HepG2 (cell line): ENCODE measurements around the gene CABP2. TPM values are rescaled to one million over a fixed set of nuclear protein-coding genes. Genes with fewer than 3 reads are reported as not detected.

Source experiments
- ATAC-seq: fragments of 200-7000 bp; cut with Tn5 transposase; 3 replicates; pipeline ENCODE4 v1.9.1; 2020; ENCODE audit warnings: mild to moderate bottlenecking, moderate library complexity
- BruUV-seq: library from RNA; stranded (reverse); fragments of 400-500 nt; replicated peaks from 2 replicates; lab custom pipeline; 2021; lab: Mats Ljungman, UMichigan
- CTCF ChIA-PET: fragments of 300-600 bp; formaldehyde crosslinking; extraction: SDS; loops from one replicate; lab custom pipeline; 2021; ENCODE audit warnings: low total read pairs, inconsistent platforms, low intra/inter-chr PET ratio; lab: Yijun Ruan, JAX
- POLR2A ChIA-PET: fragments of 350-600 bp; sonication (Branson Sonifier 250); formaldehyde crosslinking; loops from one replicate; lab custom pipeline; 2020; ENCODE audit warnings: antibody characterized with exemption, inconsistent platforms; lab: Yijun Ruan, JAX
- DNase-seq: peaks from one replicate; pipeline ENCODE4 v3.0.0-alpha.2; 2015; ENCODE audit warnings: low spot score
- FAIRE-seq: peaks from 3 replicates; lab custom pipeline; 2011; peaks lifted over from hg19 to GRCh38; lab: Jason Lieb, UNC
- H2AFZ ChIP-seq: one replicate; pipeline ENCODE4 v1.6.1; 2011; ENCODE audit warnings: low read length, inconsistent platforms
- H3K27ac ChIP-seq: fragments of 300-600 bp; 3 replicates; pipeline ENCODE4 v1.8.0; 2011; ENCODE audit warnings: mixed run types, mild to moderate bottlenecking, mixed read lengths, low read length, inconsistent platforms; ENCODE audit not compliant: insufficient read depth; ENCODE audit errors: extremely low read length
- H3K27me3 ChIP-seq, 2 experiments: fragments of 200-600 bp in 1 of 2; 2 replicates in 1 of 2; 3 replicates in 1 of 2; pipeline versions ENCODE4 v1.6.0 to v1.8.0; 2011; ENCODE audit warnings: low read length in 2 of 2, mild to moderate bottlenecking in 2 of 2, moderate library complexity in 2 of 2, inconsistent platforms in 1 of 2; ENCODE audit not compliant: insufficient read depth in 2 of 2, control insufficient read depth in 1 of 2
- H3K36me3 ChIP-seq, 2 experiments: fragments of 200-600 bp in 1 of 2; replicated peaks in 1 of 2; 2 replicates in 1 of 2; 3 replicates in 1 of 2; pipeline versions ENCODE4 v1.5.1 to v1.8.0; 2011; ENCODE audit warnings: low read length in 2 of 2, inconsistent platforms in 1 of 2; ENCODE audit not compliant: insufficient read depth in 2 of 2, control insufficient read depth in 1 of 2
- H3K4me1 ChIP-seq: 2 replicates; pipeline ENCODE4 v1.5.1; 2012; ENCODE audit warnings: low read length, inconsistent platforms; ENCODE audit not compliant: insufficient read depth
- H3K4me2 ChIP-seq: 2 replicates; pipeline ENCODE4 v1.6.0; 2011; ENCODE audit warnings: low read depth, low read length, inconsistent platforms
- H3K4me3 ChIP-seq, 3 experiments: fragments of 200-600 bp in 1 of 3; sonication (generic), shearing (Covaris generic) in 1 of 3; replicated peaks in 1 of 3; 2 replicates each; pipeline ENCODE4 v1.5.1; 2011 to 2016; ENCODE audit warnings: low read length in 3 of 3, inconsistent platforms in 2 of 3, low read depth in 2 of 3, mild to moderate bottlenecking in 2 of 3, control low read depth in 1 of 3, mixed read lengths in 1 of 3; ENCODE audit not compliant: insufficient read depth in 1 of 3
- H3K79me2 ChIP-seq: one replicate; pipeline ENCODE4 v1.6.1; 2011; ENCODE audit warnings: low read length, inconsistent platforms; ENCODE audit not compliant: insufficient read depth
- H3K9ac ChIP-seq: 2 replicates; pipeline ENCODE4 v1.6.0; 2011; ENCODE audit warnings: mild to moderate bottlenecking, low read depth, low read length, inconsistent platforms; ENCODE audit not compliant: insufficient read depth
- H3K9me3 ChIP-seq: 2 replicates; pipeline ENCODE4 v1.5.1; 2012; ENCODE audit warnings: mild to moderate bottlenecking, low read length
- H4K20me1 ChIP-seq: 2 replicates; pipeline ENCODE4 v1.6.0; 2011; ENCODE audit warnings: inconsistent platforms, mild to moderate bottlenecking, low read length, moderate library complexity; ENCODE audit not compliant: insufficient read depth
- NKX3-1 ChIP-seq: sonication (generic); formaldehyde crosslinking; IDR thresholded peaks from 2 replicates; pipeline ENCODE4 v1.5.0; 2020; ENCODE audit warnings: missing genetic modification reagents
- SATB2 ChIP-seq: sonication (generic); formaldehyde crosslinking; IDR thresholded peaks from 2 replicates; pipeline ENCODE4 v1.5.0; 2020; ENCODE audit warnings: missing genetic modification reagents
- STAT6 ChIP-seq: sonication (generic); formaldehyde crosslinking; IDR thresholded peaks from 2 replicates; pipeline ENCODE4 v1.4.0; 2020; ENCODE audit warnings: missing genetic modification reagents, mild to moderate bottlenecking, borderline replicate concordance
- SYNCRIP ChIP-seq: fragments of 200-400 bp; formaldehyde crosslinking; IDR thresholded peaks from 2 replicates; pipeline ENCODE4 v1.6.1; 2018; ENCODE audit warnings: mild to moderate bottlenecking, low read depth, low read length; ENCODE audit not compliant: insufficient read depth
- ZNF451 ChIP-seq: sonication (generic); formaldehyde crosslinking; IDR thresholded peaks from 2 replicates; pipeline ENCODE4 v1.5.0; 2020; ENCODE audit warnings: mild to moderate bottlenecking, missing genetic modification reagents
- ZNF770 ChIP-seq: sonication (generic); formaldehyde crosslinking; IDR thresholded peaks from 2 replicates; pipeline ENCODE4 v1.5.0; 2020; ENCODE audit warnings: mild to moderate bottlenecking, missing genetic modification reagents
- WGBS: methylation state at CpG from one replicate; pipeline ENCODE4 v1.1.6; 2017; ENCODE audit warnings: low lambda C conversion rate; 5-methylcytosine and 5-hydroxymethylcytosine counted together
- in situ Hi-C: cut with HindIII; loops from 2 replicates; pipeline ENCODE4 v1.10.0; 2017; ENCODE audit warnings: low pct_unique_long_range_greater_than_20kb; ENCODE audit not compliant: extremely low pct_ligation_motif_present
- intact Hi-C: fragments of 100-400 bp; cut with micrococcal nuclease; formaldehyde crosslinking; loops from one replicate; pipeline ENCODE4 v1.10.0; 2022; ENCODE audit not compliant: unreplicated experiment
- polyA plus RNA-seq, 8 experiments: library from polyadenylated mRNA; depleted of rRNA in 3 of 8; stranded (reverse) in 7 of 8; unstranded in 1 of 8; fragments of >200 nt; fragmentation: Illumina TruSeq in 4 of 8; extraction: Trizol in 4 of 8; gene quantifications; 2 replicates each; pipeline versions ENCODE4 v1.2.1 to v1.2.3, GENCODE V29; 2011 to 2016; ENCODE audit warnings: low read depth in 4 of 8, missing spikeins in 1 of 8, mixed read lengths in 1 of 8; ENCODE audit not compliant: insufficient read depth in 1 of 8
- total RNA-seq, 5 experiments: library from RNA; depleted of rRNA; stranded (reverse); fragments of >200 nt; fragmentation: Illumina TruSeq; extraction: Trizol; gene quantifications; 2 replicates each; pipeline ENCODE4 v1.2.3, GENCODE V29; 2016; ENCODE audit warnings: low read depth in 1 of 5
- TF ChIP-seq, protein P1 (sequence below): sonication (generic); IDR thresholded peaks from 2 replicates; pipeline ENCODE4 v1.6.1; 2016; ENCODE audit warnings: low read depth, borderline replicate concordance
- TF ChIP-seq, protein P2 (sequence below): sonication (generic); formaldehyde crosslinking; IDR thresholded peaks from 2 replicates; pipeline ENCODE4 v1.9.0; 2022; ENCODE audit warnings: low read depth, missing genetic modification reagents
- TF ChIP-seq, protein P3 (sequence below): sonication (generic); formaldehyde crosslinking; IDR thresholded peaks from 2 replicates; pipeline ENCODE4 v1.8.1; 2022; ENCODE audit warnings: low read depth, mild to moderate bottlenecking, missing genetic modification reagents

Gene CABP2
- total and polyA plus RNA-seq, 2 of the 13 experiments (the other 11 are each of a cell fraction or from before 2014, with no cell fraction given): not detected

- Histone ChIP-seq H3K36me3 (no peaks in the 10 kb centered on the region), H3K9ac (peak overlapping the region; percentile 3), H3K4me1 (peaks cover 54% of the 10 kb centered on the region), H3K27me3 (no peaks in the 10 kb centered on the region), H2AFZ (no peak overlapping the region), H3K4me3 (peak overlapping the region; percentile 28 to 59 (median 38); a peak in 4 of 6 replicates), H3K27ac (peak overlapping the region; percentile 45), H3K9me3 (no peaks in the 10 kb centered on the region), H3K4me2 (peak overlapping the region; percentile 87), H3K79me2 (no peaks in the 10 kb centered on the region), H4K20me1 (no peaks in the 10 kb centered on the region)
- DNase-seq (peak; percentile 37), ATAC-seq (peak; percentile 86), FAIRE-seq (peak; percentile 62)
- POLR2A ChIA-PET: no interaction called here
- WGBS: 3% methylated on average over 16 of the region's 19 CpGs
- CTCF ChIA-PET: no interaction called here
- no TSS peak for BruUV-seq
- intact Hi-C loops: loop anchor here (1.0 kb wide), 1 partner anchor 10 kb away; no protein-coding TSS in a partner anchor
- in situ Hi-C loops: no loop called here
- no peak for TF ChIP-seq SYNCRIP
- TF ChIP-seq, protein P1, sequence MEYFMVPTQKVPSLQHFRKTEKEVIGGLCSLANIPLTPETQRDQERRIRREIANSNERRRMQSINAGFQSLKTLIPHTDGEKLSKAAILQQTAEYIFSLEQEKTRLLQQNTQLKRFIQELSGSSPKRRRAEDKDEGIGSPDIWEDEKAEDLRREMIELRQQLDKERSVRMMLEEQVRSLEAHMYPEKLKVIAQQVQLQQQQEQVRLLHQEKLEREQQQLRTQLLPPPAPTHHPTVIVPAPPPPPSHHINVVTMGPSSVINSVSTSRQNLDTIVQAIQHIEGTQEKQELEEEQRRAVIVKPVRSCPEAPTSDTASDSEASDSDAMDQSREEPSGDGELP: 0 out of 2 replicates have a peak, but pooled peaks have one; percentile 41
- TF ChIP-seq SATB2 (CRISPR knock-in tag): no peak
- TF ChIP-seq ZNF451 (CRISPR knock-in tag): no peak
- no peak for TF ChIP-seq ZNF770 (CRISPR knock-in tag)
- TF ChIP-seq, protein P2, sequence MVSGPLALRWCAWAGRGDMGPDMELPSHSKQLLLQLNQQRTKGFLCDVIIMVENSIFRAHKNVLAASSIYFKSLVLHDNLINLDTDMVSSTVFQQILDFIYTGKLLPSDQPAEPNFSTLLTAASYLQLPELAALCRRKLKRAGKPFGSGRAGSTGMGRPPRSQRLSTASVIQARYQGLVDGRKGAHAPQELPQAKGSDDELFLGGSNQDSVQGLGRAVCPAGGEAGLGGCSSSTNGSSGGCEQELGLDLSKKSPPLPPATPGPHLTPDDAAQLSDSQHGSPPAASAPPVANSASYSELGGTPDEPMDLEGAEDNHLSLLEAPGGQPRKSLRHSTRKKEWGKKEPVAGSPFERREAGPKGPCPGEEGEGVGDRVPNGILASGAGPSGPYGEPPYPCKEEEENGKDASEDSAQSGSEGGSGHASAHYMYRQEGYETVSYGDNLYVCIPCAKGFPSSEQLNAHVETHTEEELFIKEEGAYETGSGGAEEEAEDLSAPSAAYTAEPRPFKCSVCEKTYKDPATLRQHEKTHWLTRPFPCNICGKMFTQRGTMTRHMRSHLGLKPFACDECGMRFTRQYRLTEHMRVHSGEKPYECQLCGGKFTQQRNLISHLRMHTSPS: no peak
- no peak for TF ChIP-seq NKX3-1 (CRISPR knock-in tag)
- TF ChIP-seq, protein P3, sequence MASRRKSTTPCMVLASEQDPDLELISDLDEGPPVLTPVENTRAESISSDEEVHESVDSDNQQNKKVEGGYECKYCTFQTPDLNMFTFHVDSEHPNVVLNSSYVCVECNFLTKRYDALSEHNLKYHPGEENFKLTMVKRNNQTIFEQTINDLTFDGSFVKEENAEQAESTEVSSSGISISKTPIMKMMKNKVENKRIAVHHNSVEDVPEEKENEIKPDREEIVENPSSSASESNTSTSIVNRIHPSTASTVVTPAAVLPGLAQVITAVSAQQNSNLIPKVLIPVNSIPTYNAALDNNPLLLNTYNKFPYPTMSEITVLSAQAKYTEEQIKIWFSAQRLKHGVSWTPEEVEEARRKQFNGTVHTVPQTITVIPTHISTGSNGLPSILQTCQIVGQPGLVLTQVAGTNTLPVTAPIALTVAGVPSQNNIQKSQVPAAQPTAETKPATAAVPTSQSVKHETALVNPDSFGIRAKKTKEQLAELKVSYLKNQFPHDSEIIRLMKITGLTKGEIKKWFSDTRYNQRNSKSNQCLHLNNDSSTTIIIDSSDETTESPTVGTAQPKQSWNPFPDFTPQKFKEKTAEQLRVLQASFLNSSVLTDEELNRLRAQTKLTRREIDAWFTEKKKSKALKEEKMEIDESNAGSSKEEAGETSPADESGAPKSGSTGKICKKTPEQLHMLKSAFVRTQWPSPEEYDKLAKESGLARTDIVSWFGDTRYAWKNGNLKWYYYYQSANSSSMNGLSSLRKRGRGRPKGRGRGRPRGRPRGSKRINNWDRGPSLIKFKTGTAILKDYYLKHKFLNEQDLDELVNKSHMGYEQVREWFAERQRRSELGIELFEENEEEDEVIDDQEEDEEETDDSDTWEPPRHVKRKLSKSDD (CRISPR knock-in tag): no peak
- TF ChIP-seq STAT6 (CRISPR knock-in tag): 0 out of 2 replicates have a peak, but pooled peaks have one; percentile 34
Observed at GRCh38 chr11:67558084-67558772, 35.0 kb upstream of the CABP2 start.
